HepG2 (cell line): Measurements from ENCODE around the gene CASP1. TPM values are rescaled to one million over a fixed set of nuclear protein-coding genes. Genes with fewer than 3 reads are reported as not detected.

Source experiments
- BHLHE40 ChIP-seq: IDR thresholded peaks from 2 replicates; pipeline ENCODE4 v1.6.1; 2011; ENCODE audit warnings: low read length, improper control_type of control experiment
- HMGA1 ChIP-seq: sonication (generic); formaldehyde crosslinking; conservative IDR thresholded peaks from 2 replicates; pipeline ENCODE4 v1.4.0; 2020; ENCODE audit warnings: missing genetic modification reagents
- HOXA9 ChIP-seq: sonication (generic); formaldehyde crosslinking; IDR thresholded peaks from 2 replicates; pipeline ENCODE4 v1.8.1; 2022; ENCODE audit warnings: missing genetic modification reagents, mild to moderate bottlenecking, moderate library complexity, borderline replicate concordance
- ISX ChIP-seq: sonication (generic); formaldehyde crosslinking; conservative IDR thresholded peaks from 2 replicates; pipeline ENCODE4 v1.5.0; 2020; ENCODE audit warnings: missing genetic modification reagents
- KMT2B ChIP-seq: IDR thresholded peaks from 2 replicates; pipeline ENCODE4 v1.6.1; 2016; ENCODE audit warnings: missing genetic modification reagents, missing compliant biosample characterization
- MLLT10 ChIP-seq: sonication (generic); formaldehyde crosslinking; IDR thresholded peaks from 2 replicates; pipeline ENCODE4 v1.4.0; 2020; ENCODE audit warnings: missing genetic modification reagents
- NFKBIZ ChIP-seq: IDR thresholded peaks from 2 replicates; pipeline ENCODE4 v1.6.1; 2018; ENCODE audit warnings: missing genetic modification reagents, missing compliant biosample characterization
- SP2 ChIP-seq: sonication (generic); formaldehyde crosslinking; IDR thresholded peaks from 2 replicates; pipeline ENCODE4 v1.5.1; 2020; ENCODE audit warnings: mild to moderate bottlenecking, missing genetic modification reagents
- TRIM24 ChIP-seq: sonication (generic); formaldehyde crosslinking; IDR thresholded peaks from 2 replicates; pipeline ENCODE4 v1.8.0; 2022; ENCODE audit warnings: mild to moderate bottlenecking, missing genetic modification reagents
- ZBTB8A ChIP-seq: sonication (generic); formaldehyde crosslinking; IDR thresholded peaks from 2 replicates; pipeline ENCODE4 v1.4.0; 2020; ENCODE audit warnings: mild to moderate bottlenecking, low read depth, missing genetic modification reagents, borderline replicate concordance
- ZNF296 ChIP-seq: sonication (generic); formaldehyde crosslinking; conservative IDR thresholded peaks from 2 replicates; pipeline ENCODE4 v1.5.0; 2020; ENCODE audit warnings: mild to moderate bottlenecking, missing genetic modification reagents
- ZNF33A ChIP-seq: sonication (generic); formaldehyde crosslinking; IDR thresholded peaks from 2 replicates; pipeline ENCODE4 v1.5.1; 2020; ENCODE audit warnings: missing genetic modification reagents, mild to moderate bottlenecking, moderate library complexity, borderline replicate concordance
- ZNF552 ChIP-seq: sonication (generic); formaldehyde crosslinking; IDR thresholded peaks from 2 replicates; pipeline ENCODE4 v1.9.0; 2022; ENCODE audit warnings: missing genetic modification reagents, mild to moderate bottlenecking, borderline replicate concordance
- ZNF839 ChIP-seq: sonication (generic); formaldehyde crosslinking; IDR thresholded peaks from 2 replicates; pipeline ENCODE4 v1.4.0; 2020; ENCODE audit warnings: missing genetic modification reagents, mild to moderate bottlenecking, borderline replicate concordance
- polyA plus RNA-seq, 8 experiments: library from polyadenylated mRNA; depleted of rRNA in 3 of 8; stranded (reverse) in 7 of 8; unstranded in 1 of 8; fragments of >200 nt; fragmentation: Illumina TruSeq in 4 of 8; extraction: Trizol in 4 of 8; gene quantifications; 2 replicates each; pipeline versions ENCODE4 v1.2.1 to v1.2.3, GENCODE V29; 2011 to 2016; ENCODE audit warnings: low read depth in 4 of 8, missing spikeins in 1 of 8, mixed read lengths in 1 of 8; ENCODE audit not compliant: insufficient read depth in 1 of 8
- total RNA-seq, 5 experiments: library from RNA; depleted of rRNA; stranded (reverse); fragments of >200 nt; fragmentation: Illumina TruSeq; extraction: Trizol; gene quantifications; 2 replicates each; pipeline ENCODE4 v1.2.3, GENCODE V29; 2016; ENCODE audit warnings: low read depth in 1 of 5
- TF ChIP-seq, protein P1 (sequence below): sonication (generic); formaldehyde crosslinking; IDR thresholded peaks from 2 replicates; pipeline ENCODE4 v1.5.0; 2020; ENCODE audit warnings: missing genetic modification reagents, mild to moderate bottlenecking, borderline replicate concordance
- TF ChIP-seq, protein P2 (sequence below): sonication (generic); formaldehyde crosslinking; IDR thresholded peaks from 2 replicates; pipeline ENCODE4 v1.4.0; 2020; ENCODE audit warnings: missing genetic modification reagents
- TF ChIP-seq, protein P3 (sequence below): fragments of 450-650 bp; IDR thresholded peaks from 2 replicates; pipeline ENCODE4 v1.6.1; 2017; ENCODE audit warnings: mild to moderate bottlenecking
- TF ChIP-seq, protein P4 (sequence below): sonication (generic); formaldehyde crosslinking; IDR thresholded peaks from 2 replicates; pipeline ENCODE4 v1.4.0; 2020; ENCODE audit warnings: missing genetic modification reagents
- TF ChIP-seq, protein P5 (sequence below): IDR thresholded peaks from 2 replicates; pipeline ENCODE4 v1.6.1; 2012; ENCODE audit warnings: low read length, improper control_type of control experiment

Gene CASP1
- total and polyA plus RNA-seq, 2 of the 13 experiments (the other 11 are each of a cell fraction or from before 2014, with no cell fraction given) = 0.34 to 5.2 TPM

DNA sequence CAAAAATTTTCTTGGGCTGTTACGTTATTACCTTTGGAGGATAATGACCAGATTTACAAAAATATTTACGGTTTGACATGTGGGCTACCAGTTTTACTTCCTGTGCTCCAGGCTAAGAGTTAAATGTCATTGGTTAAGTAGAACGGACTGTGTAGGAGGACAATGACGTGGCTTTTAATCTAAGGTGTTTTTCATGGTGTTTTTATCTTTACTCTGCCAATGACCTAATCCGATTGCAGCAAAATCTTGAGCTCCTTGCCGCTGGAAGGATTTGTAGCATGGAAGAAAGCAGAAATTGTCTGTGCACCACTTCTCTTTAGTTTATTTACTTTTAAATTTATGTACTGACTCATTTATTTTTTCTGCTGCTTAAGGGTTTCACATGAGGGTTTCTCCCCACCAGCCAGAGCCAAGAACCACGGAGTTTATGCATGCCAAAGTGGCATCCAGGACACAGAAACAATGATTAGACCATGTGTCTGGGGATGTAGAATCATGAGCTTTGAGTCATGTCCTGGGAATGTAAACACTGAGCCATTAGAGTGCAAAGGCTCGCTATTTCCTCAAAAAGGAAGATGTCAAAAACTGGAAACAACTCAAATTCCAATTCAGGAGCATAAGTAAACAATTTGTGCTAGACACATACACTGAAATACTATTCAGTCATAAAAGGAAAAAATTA lies 12.1 kb upstream of the CASP1 start (continued):
- no peak for TF ChIP-seq HOXA9 (CRISPR knock-in tag)
- no peak for TF ChIP-seq SP2
- TF ChIP-seq, protein P1, sequence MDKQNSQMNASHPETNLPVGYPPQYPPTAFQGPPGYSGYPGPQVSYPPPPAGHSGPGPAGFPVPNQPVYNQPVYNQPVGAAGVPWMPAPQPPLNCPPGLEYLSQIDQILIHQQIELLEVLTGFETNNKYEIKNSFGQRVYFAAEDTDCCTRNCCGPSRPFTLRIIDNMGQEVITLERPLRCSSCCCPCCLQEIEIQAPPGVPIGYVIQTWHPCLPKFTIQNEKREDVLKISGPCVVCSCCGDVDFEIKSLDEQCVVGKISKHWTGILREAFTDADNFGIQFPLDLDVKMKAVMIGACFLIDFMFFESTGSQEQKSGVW (CRISPR knock-in tag) = no peak
- TF ChIP-seq KMT2B (CRISPR knock-in tag) = peak; percentile 54; the same call in 1 of the 2 replicates
- TF ChIP-seq, protein P2, sequence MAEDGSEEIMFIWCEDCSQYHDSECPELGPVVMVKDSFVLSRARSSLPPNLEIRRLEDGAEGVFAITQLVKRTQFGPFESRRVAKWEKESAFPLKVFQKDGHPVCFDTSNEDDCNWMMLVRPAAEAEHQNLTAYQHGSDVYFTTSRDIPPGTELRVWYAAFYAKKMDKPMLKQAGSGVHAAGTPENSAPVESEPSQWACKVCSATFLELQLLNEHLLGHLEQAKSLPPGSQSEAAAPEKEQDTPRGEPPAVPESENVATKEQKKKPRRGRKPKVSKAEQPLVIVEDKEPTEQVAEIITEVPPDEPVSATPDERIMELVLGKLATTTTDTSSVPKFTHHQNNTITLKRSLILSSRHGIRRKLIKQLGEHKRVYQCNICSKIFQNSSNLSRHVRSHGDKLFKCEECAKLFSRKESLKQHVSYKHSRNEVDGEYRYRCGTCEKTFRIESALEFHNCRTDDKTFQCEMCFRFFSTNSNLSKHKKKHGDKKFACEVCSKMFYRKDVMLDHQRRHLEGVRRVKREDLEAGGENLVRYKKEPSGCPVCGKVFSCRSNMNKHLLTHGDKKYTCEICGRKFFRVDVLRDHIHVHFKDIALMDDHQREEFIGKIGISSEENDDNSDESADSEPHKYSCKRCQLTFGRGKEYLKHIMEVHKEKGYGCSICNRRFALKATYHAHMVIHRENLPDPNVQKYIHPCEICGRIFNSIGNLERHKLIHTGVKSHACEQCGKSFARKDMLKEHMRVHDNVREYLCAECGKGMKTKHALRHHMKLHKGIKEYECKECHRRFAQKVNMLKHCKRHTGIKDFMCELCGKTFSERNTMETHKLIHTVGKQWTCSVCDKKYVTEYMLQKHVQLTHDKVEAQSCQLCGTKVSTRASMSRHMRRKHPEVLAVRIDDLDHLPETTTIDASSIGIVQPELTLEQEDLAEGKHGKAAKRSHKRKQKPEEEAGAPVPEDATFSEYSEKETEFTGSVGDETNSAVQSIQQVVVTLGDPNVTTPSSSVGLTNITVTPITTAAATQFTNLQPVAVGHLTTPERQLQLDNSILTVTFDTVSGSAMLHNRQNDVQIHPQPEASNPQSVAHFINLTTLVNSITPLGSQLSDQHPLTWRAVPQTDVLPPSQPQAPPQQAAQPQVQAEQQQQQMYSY (CRISPR knock-in tag) = peak; percentile 63
- TF ChIP-seq ZNF296 = no peak
- TF ChIP-seq ZNF33A (CRISPR knock-in tag) = no peak
- no peak for TF ChIP-seq ZNF839 (CRISPR knock-in tag)
- no peak for TF ChIP-seq ZNF552 (CRISPR knock-in tag)
- TF ChIP-seq MLLT10 (CRISPR knock-in tag) = no peak
- TF ChIP-seq BHLHE40 = no peak
- TF ChIP-seq ISX (CRISPR knock-in tag) = no peak
- peak; percentile 89 for TF ChIP-seq NFKBIZ (CRISPR knock-in tag)
- no peak for TF ChIP-seq HMGA1
- no peak for TF ChIP-seq ZBTB8A (CRISPR knock-in tag)
- TF ChIP-seq, protein P3, sequence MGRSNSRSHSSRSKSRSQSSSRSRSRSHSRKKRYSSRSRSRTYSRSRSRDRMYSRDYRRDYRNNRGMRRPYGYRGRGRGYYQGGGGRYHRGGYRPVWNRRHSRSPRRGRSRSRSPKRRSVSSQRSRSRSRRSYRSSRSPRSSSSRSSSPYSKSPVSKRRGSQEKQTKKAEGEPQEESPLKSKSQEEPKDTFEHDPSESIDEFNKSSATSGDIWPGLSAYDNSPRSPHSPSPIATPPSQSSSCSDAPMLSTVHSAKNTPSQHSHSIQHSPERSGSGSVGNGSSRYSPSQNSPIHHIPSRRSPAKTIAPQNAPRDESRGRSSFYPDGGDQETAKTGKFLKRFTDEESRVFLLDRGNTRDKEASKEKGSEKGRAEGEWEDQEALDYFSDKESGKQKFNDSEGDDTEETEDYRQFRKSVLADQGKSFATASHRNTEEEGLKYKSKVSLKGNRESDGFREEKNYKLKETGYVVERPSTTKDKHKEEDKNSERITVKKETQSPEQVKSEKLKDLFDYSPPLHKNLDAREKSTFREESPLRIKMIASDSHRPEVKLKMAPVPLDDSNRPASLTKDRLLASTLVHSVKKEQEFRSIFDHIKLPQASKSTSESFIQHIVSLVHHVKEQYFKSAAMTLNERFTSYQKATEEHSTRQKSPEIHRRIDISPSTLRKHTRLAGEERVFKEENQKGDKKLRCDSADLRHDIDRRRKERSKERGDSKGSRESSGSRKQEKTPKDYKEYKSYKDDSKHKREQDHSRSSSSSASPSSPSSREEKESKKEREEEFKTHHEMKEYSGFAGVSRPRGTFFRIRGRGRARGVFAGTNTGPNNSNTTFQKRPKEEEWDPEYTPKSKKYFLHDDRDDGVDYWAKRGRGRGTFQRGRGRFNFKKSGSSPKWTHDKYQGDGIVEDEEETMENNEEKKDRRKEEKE = no peak
- TF ChIP-seq TRIM24 (CRISPR knock-in tag) = no peak
- TF ChIP-seq, protein P4, sequence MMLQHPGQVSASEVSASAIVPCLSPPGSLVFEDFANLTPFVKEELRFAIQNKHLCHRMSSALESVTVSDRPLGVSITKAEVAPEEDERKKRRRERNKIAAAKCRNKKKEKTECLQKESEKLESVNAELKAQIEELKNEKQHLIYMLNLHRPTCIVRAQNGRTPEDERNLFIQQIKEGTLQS (CRISPR knock-in tag) = peak; percentile 87
- TF ChIP-seq, protein P5, sequence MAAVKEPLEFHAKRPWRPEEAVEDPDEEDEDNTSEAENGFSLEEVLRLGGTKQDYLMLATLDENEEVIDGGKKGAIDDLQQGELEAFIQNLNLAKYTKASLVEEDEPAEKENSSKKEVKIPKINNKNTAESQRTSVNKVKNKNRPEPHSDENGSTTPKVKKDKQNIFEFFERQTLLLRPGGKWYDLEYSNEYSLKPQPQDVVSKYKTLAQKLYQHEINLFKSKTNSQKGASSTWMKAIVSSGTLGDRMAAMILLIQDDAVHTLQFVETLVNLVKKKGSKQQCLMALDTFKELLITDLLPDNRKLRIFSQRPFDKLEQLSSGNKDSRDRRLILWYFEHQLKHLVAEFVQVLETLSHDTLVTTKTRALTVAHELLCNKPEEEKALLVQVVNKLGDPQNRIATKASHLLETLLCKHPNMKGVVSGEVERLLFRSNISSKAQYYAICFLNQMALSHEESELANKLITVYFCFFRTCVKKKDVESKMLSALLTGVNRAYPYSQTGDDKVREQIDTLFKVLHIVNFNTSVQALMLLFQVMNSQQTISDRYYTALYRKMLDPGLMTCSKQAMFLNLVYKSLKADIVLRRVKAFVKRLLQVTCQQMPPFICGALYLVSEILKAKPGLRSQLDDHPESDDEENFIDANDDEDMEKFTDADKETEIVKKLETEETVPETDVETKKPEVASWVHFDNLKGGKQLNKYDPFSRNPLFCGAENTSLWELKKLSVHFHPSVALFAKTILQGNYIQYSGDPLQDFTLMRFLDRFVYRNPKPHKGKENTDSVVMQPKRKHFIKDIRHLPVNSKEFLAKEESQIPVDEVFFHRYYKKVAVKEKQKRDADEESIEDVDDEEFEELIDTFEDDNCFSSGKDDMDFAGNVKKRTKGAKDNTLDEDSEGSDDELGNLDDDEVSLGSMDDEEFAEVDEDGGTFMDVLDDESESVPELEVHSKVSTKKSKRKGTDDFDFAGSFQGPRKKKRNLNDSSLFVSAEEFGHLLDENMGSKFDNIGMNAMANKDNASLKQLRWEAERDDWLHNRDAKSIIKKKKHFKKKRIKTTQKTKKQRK = no peak
